K562 (cell line): Measurements from ENCODE around the gene GLCCI1. TPM values are rescaled to one million over a fixed set of nuclear protein-coding genes. Genes with fewer than 3 reads are reported as not detected.
"Not testable (repeated sequence)": the region's sequence is repeated elsewhere in the genome, so short reads cannot be mapped to it uniquely, and the experiment has no call there.

Source experiments
- ATAC-seq: fragments of 200-7000 bp; cut with Tn5 transposase; 3 replicates; pipeline ENCODE4 v1.9.1; 2020; ENCODE audit warnings: moderate library complexity
- BruUV-seq: library from RNA; stranded (reverse); fragments of 400-500 nt; replicated peaks from 2 replicates; lab custom pipeline; 2021; lab: Mats Ljungman, UMichigan
- CTCF ChIA-PET: fragments of 300-600 bp; formaldehyde crosslinking; extraction: SDS; loops from one replicate; lab custom pipeline; 2021; ENCODE audit warnings: low intra/inter-chr PET ratio; lab: Yijun Ruan, JAX
- POLR2A ChIA-PET: fragments of 300-600, 350-650 bp; sonication (Branson Sonifier 250); formaldehyde crosslinking; extraction: SDS; loops from one replicate; lab custom pipeline; 2021; ENCODE audit warnings: antibody characterized with exemption, inconsistent platforms; lab: Yijun Ruan, JAX
- DNase-seq, 4 experiments: peaks; one replicate each; pipeline versions ENCODE4 v3.0.0 to v3.0.0-alpha.2; 2011 to 2018; ENCODE audit warnings: low spot score in 3 of 4, mixed read lengths in 3 of 4; ENCODE audit errors: extremely low read depth in 1 of 4
- FAIRE-seq: peaks from 2 replicates; lab custom pipeline; 2011; peaks lifted over from hg19 to GRCh38; lab: Jason Lieb, UNC
- H2AFZ ChIP-seq: 2 replicates; pipeline ENCODE4 v1.6.0; 2011; ENCODE audit warnings: low read depth, low read length, control low read depth, inconsistent platforms
- H3K27ac ChIP-seq: fragments of 200-600 bp; 3 replicates; pipeline ENCODE4 v1.8.0; 2011; ENCODE audit warnings: low read depth, mild to moderate bottlenecking, control low read depth, inconsistent platforms, low read length, moderate library complexity, mixed read lengths; ENCODE audit errors: extremely low read depth
- H3K27me3 ChIP-seq, 2 experiments: fragments of 300-600 bp in 1 of 2; 2 replicates in 1 of 2; 3 replicates in 1 of 2; pipeline versions ENCODE4 v1.6.0 to v1.8.0; 2011; ENCODE audit warnings: inconsistent platforms in 2 of 2, low read length in 2 of 2, mild to moderate bottlenecking in 1 of 2, mixed read lengths in 1 of 2, moderate library complexity in 1 of 2; ENCODE audit not compliant: control insufficient read depth in 2 of 2, insufficient read depth in 2 of 2
- H3K36me3 ChIP-seq: fragments of 300-600 bp; 3 replicates; pipeline ENCODE4 v1.8.0; 2011; ENCODE audit warnings: mild to moderate bottlenecking, low read length, inconsistent platforms; ENCODE audit not compliant: control insufficient read depth, insufficient read depth
- H3K4me1 ChIP-seq, 2 experiments: fragments of 200-600 bp in 1 of 2; replicated peaks in 1 of 2; 2 replicates in 1 of 2; 3 replicates in 1 of 2; pipeline versions ENCODE4 v1.5.1 to v1.8.0; 2011; ENCODE audit warnings: inconsistent platforms in 2 of 2, low read length in 2 of 2, mild to moderate bottlenecking in 1 of 2, mixed read lengths in 1 of 2, moderate library complexity in 1 of 2; ENCODE audit not compliant: control insufficient read depth in 2 of 2, insufficient read depth in 2 of 2
- H3K4me2 ChIP-seq: 2 replicates; pipeline ENCODE4 v1.6.1; 2011; ENCODE audit warnings: low read length, control low read depth, inconsistent platforms, mixed read lengths; ENCODE audit not compliant: insufficient read depth
- H3K4me3 ChIP-seq: fragments of 200-600 bp; sonication (generic), shearing (Covaris generic); 2 replicates; pipeline ENCODE4 v1.5.1; 2016; ENCODE audit warnings: control low read depth, inconsistent platforms
- H3K79me2 ChIP-seq: fragments of 200-600 bp; 3 replicates; pipeline ENCODE4 v1.8.0; 2011; ENCODE audit warnings: low read length, inconsistent platforms; ENCODE audit not compliant: control insufficient read depth, insufficient read depth
- H3K9ac ChIP-seq, 2 experiments: 2 replicates each; pipeline versions ENCODE4 v1.6.0 to v1.6.1; 2011; ENCODE audit warnings: low read depth in 2 of 2, low read length in 2 of 2, control low read depth in 1 of 2, inconsistent platforms in 1 of 2, mild to moderate bottlenecking in 1 of 2, mixed read lengths in 1 of 2; ENCODE audit not compliant: insufficient read depth in 1 of 2
- H3K9me1 ChIP-seq: one replicate; pipeline ENCODE4 v1.6.0; 2011; ENCODE audit warnings: inconsistent platforms, mild to moderate bottlenecking, low read length, moderate library complexity; ENCODE audit not compliant: control insufficient read depth, insufficient read depth
- H3K9me3 ChIP-seq: replicated peaks from 2 replicates; pipeline ENCODE4 v1.5.1; 2011; ENCODE audit warnings: low read depth, low read length, inconsistent platforms; ENCODE audit not compliant: control insufficient read depth, insufficient read depth
- H4K20me1 ChIP-seq: replicated peaks from 2 replicates; pipeline ENCODE4 v1.6.1; 2011; ENCODE audit warnings: low read length, inconsistent platforms, mixed read lengths; ENCODE audit not compliant: control insufficient read depth, insufficient read depth
- AFF1 ChIP-seq, 2 experiments: fragments of 450-650 bp; IDR thresholded peaks; 2 replicates each; pipeline ENCODE4 v1.6.1; 2018; ENCODE audit warnings: mild to moderate bottlenecking in 2 of 2, low read depth in 1 of 2; ENCODE audit not compliant: partially characterized antibody in 2 of 2
- WGBS: fragments of 100-300 bp; shearing (Covaris generic); methylation state at CpG from one replicate; pipeline ENCODE4 v1.1.6; 2016; ENCODE audit warnings: low coverage, mixed read lengths; ENCODE audit not compliant: insufficient coverage; ENCODE audit errors: missing lambda C conversion rate; 5-methylcytosine and 5-hydroxymethylcytosine counted together
- in situ Hi-C: fragments of 300-500 bp; cut with MboI; formaldehyde crosslinking; loops from 4 replicates; pipeline ENCODE4 v1.15.0; 2018; ENCODE audit warnings: inconsistent platforms, mixed read lengths
- intact Hi-C: fragments of 100-400 bp; cut with micrococcal nuclease; formaldehyde crosslinking; loops from 2 replicates; pipeline ENCODE4 v1.14.2; 2022
- polyA plus RNA-seq, 8 experiments: library from polyadenylated mRNA; depleted of rRNA in 4 of 8; stranded (reverse) in 5 of 8; unstranded in 3 of 8; fragments of >200 nt; fragmentation: Nextera tagmentation in 2 of 8; fragmentation: Illumina TruSeq in 1 of 8; extraction: Ambion mirVana in 2 of 8; extraction: Trizol in 1 of 8; gene quantifications; 2 replicates each; pipeline versions ENCODE4 v1.2.1 to v1.2.3, GENCODE V29; 2011 to 2014; ENCODE audit warnings: inconsistent platforms in 1 of 8, missing spikeins in 1 of 8
- total RNA-seq, 7 experiments: library from RNA; depleted of rRNA in 6 of 7; stranded (reverse); fragments of >200 nt in 6 of 7; fragmentation: Illumina TruSeq in 2 of 7; extraction: Trizol in 2 of 7; gene quantifications; 2 replicates each; pipeline versions ENCODE4 v1.2.1 to v1.2.3, GENCODE V29; 2011 to 2021; ENCODE audit warnings: low replicate concordance in 1 of 7

Gene GLCCI1
- total and polyA plus RNA-seq, 9 of the 15 experiments (the other 6 are each of a cell fraction or from before 2014, with no cell fraction given) = 2.7 to 11.9 (median 7.2) TPM

- H3K4me2 ChIP-seq, H3K4me3 ChIP-seq, FAIRE-seq, H3K9me3 ChIP-seq, ATAC-seq, H3K36me3 ChIP-seq, H4K20me1 ChIP-seq, H3K27ac ChIP-seq, H3K9me1 ChIP-seq, H3K4me1 ChIP-seq, POLR2A ChIA-PET, H3K79me2 ChIP-seq, H3K9ac ChIP-seq, BruUV-seq, CTCF ChIA-PET, H2AFZ ChIP-seq, H3K27me3 ChIP-seq, intact Hi-C loops, in situ Hi-C loops, DNase-seq: not testable (repeated sequence)
- WGBS = 25% methylated on average over 4 of the region's 4 CpGs
- TF ChIP-seq AFF1 (IDR thresholded peaks at IDR 0.05; ENCODE audit: low read depth in 1 of 2, partially characterized antibody in 2 of 2) = peak in 1 of 2 experiments; percentile 98
These were observed 132.7 kb downstream of the GLCCI1 start for GRCh38 chr7:8101292-8101691.
